Cardiac fibroblast (primary cell): ENCODE data around the gene MAPKAPK3.

Source experiments
- DNase-seq, 2 donors: peaks; one replicate each; pipeline versions ENCODE4 v3.0.0 to v3.0.0-alpha.2; 2010; ENCODE audit warnings: low read depth in 2 of 2
- H3K4me3 ChIP-seq, 2 donors: replicated peaks in 1 of 2; 1 replicate in 1 of 2; 2 replicates in 1 of 2; pipeline ENCODE4 v1.5.1; 2011; ENCODE audit warnings: low read depth in 2 of 2, low read length in 2 of 2, mild to moderate bottlenecking in 2 of 2, moderate library complexity in 1 of 2
- TF ChIP-seq, protein P1 (sequence below): IDR thresholded peaks from one replicate; pipeline ENCODE4 v1.5.1; 2011; ENCODE audit warnings: low read depth, mild to moderate bottlenecking, low read length, inconsistent platforms

Gene MAPKAPK3

DNA sequence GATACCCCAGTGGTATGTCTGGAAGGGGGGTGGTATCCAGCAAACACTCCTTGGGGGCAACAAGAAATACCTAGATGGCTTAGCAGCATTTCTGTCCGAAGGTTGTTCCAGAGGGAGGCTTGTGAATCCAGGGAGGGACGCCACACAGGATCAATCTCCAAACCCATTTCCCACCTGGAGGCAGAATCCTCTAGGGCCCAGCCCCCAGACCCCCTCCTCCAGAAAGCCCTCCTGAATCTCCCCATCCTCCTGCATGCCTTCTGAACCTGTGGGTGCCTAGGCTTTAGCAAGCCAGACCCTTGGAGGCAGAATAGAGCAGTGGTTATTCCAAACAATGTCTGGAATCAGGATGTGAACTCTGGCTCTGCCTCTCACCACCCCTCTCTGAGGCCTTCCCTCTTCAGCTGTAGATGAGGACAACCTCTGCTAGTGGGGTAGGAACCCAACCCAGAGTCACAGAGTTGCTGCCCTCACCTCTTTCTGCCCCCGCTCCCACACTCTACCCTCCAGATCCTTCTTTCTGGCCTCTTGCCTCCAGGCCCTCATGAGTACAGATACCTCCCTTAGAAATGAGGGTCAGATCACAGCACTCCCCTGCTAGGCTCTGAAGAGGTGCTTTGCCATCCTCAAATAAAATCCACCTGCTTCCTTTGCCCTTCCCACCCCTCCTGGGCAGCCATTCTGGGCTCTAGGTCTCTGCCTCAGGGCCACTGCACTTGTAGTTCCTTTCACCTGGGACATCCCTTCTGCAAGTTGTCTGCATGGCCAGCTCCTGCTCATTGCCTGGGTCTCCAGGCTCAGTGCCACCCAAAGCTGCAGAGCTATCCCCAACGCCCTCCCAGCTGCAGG, 13.5 kb upstream of the MAPKAPK3 start:
- no peak for DNase-seq
- H3K4me3 ChIP-seq, result no peak overlapping the region
- TF ChIP-seq, protein P1, sequence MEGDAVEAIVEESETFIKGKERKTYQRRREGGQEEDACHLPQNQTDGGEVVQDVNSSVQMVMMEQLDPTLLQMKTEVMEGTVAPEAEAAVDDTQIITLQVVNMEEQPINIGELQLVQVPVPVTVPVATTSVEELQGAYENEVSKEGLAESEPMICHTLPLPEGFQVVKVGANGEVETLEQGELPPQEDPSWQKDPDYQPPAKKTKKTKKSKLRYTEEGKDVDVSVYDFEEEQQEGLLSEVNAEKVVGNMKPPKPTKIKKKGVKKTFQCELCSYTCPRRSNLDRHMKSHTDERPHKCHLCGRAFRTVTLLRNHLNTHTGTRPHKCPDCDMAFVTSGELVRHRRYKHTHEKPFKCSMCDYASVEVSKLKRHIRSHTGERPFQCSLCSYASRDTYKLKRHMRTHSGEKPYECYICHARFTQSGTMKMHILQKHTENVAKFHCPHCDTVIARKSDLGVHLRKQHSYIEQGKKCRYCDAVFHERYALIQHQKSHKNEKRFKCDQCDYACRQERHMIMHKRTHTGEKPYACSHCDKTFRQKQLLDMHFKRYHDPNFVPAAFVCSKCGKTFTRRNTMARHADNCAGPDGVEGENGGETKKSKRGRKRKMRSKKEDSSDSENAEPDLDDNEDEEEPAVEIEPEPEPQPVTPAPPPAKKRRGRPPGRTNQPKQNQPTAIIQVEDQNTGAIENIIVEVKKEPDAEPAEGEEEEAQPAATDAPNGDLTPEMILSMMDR, result no peak

DNA sequence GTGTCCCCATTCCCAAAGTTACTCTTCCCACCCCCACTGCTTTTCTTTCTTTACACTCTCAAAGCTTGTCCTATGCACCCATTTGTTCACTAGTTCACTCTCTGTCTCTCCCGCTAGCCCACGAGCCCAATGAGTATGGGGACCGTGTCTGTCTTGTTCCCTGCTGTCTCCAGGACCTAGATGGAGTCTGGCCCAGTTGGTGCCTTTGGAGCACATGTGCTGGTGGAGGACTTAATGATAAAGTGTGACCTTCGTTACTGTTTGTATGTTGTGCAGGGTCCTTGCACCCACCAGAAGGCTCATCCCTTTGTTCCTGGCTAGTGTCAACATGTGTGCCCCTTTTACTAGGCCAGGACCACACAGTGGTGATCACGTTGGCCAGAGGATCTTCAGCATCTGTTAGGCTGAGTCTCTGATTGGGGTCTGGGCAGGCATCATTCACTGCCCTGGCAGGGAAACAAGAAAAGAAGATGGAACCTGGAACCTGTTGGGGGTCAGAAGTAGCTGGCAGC, 12.8 kb upstream of the MAPKAPK3 start:
- H3K4me3 ChIP-seq, result no peak overlapping the region
- no peak for DNase-seq

GRCh38 chr3:50604628-50605588, 12.0 kb upstream of the MAPKAPK3 start:
- TF ChIP-seq, protein P1, result no peak
- DNase-seq, result no peak
- H3K4me3 ChIP-seq, result no peak overlapping the region

More for the DNA sequence above, 12.8 kb upstream of the MAPKAPK3 start:
- TF ChIP-seq, protein P1, result no peak

DNA sequence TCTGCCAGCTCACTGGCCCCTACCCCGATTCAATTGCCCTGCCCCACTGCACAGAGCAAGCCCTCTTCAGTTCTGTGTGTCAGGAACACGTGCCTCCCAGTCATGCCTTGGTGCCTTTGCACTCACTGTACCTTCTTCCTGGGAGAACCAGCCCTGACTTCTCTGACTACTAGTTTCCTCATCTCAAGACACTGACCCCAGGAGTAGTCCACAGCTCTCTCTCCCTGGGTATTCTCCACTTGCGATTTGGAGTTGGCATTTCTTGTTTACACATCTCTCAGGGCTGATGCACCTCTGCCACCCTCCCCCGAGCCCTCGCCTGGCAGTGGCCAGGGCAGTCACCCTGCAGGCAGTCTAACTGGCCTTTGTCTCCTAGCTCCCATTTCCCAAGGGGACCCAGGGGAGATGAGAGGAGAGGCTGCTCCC, 11.0 kb upstream of the MAPKAPK3 start:
- TF ChIP-seq, protein P1, result no peak
- DNase-seq, result no peak
- H3K4me3 ChIP-seq, result no peak overlapping the region

- H3K4me3 ChIP-seq, result no peak overlapping the region
- TF ChIP-seq, protein P1, result no peak
- no peak for DNase-seq
Observed at GRCh38 chr3:50606596-50606995, 10.4 kb upstream of the MAPKAPK3 start.

DNA sequence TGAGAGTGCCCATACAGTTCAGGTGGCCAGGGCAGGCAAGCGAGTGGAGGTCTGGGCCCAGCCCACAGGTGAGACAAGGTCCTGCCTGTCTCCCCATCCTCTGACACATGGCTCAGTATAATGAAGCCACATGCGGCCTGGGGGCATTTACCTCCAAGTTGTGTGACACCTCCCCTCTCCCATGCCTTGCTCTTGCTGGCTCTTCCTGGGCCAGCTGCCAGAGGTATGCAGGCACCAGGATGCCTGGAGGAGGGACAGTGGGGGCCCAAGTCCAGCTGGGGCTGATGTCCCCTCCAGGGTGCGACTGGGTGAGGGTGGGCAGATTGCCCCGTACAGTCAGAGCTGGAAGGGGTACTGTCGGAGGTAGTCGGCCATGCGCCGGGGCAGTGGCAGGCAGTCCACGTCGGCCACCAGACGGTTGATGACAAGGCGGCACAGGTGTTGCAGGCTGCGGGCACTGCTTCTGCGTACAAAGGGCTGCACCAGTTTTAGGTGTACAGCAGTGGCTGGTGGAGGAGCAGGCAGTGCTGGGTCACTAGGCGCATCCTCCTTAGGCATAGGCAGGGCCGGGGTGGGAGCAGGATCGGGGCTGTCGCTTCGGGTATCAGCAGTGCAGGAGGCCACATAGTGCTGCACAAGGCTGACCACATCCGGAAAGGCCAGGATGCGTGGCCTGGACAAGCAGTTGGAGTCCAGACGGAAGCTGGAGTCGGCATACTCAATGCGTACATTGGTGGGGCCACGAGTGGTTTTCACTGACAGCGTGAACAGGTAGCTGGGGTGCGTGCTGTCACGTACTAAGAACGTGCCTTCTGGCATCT, 9.5 kb upstream of the MAPKAPK3 start:
- no peak overlapping the region for H3K4me3 ChIP-seq
- DNase-seq, result no peak
- TF ChIP-seq, protein P1, result no peak
